Memory B cell (primary cell): ENCODE results near the gene CCDC40.
"Not testable (repeated sequence)": the region's sequence is repeated elsewhere in the genome, so short reads cannot be mapped to it uniquely, and the experiment has no call there.

Experiments used
- ATAC-seq: fragments of 150-1000 bp; cut with Tn5 transposase; 2 replicates; pipeline ENCODE4 v1.10.0; 2021; ENCODE audit warnings: low read depth, mild to moderate bottlenecking, moderate library complexity
- DNase-seq, 2 donors: peaks; one replicate each; pipeline ENCODE4 v3.0.0; 2022; ENCODE audit warnings: low spot score in 2 of 2
- H3K27ac Mint-ChIP-seq: one replicate; pipeline ENCODE4 v1.8.0; 2022; ENCODE audit warnings: mild to moderate bottlenecking, moderate library complexity, mixed read lengths
- H3K27me3 Mint-ChIP-seq: one replicate; pipeline ENCODE4 v1.8.0; 2022; ENCODE audit warnings: mixed read lengths
- H3K36me3 Mint-ChIP-seq: one replicate; pipeline ENCODE4 v1.8.0; 2022; ENCODE audit warnings: mild to moderate bottlenecking, mixed read lengths
- H3K4me1 Mint-ChIP-seq: one replicate; pipeline ENCODE4 v1.8.0; 2022; ENCODE audit warnings: mixed read lengths
- H3K4me3 Mint-ChIP-seq: one replicate; pipeline ENCODE4 v1.8.0; 2022; ENCODE audit warnings: mild to moderate bottlenecking, moderate library complexity, mixed read lengths
- H3K9me3 Mint-ChIP-seq: one replicate; pipeline ENCODE4 v1.8.0; 2022; ENCODE audit warnings: mixed read lengths

CCDC40 gene

GRCh38 chr17:80034791-80035686 is 1.4 kb upstream of the CCDC40 start:
- H3K27ac Mint-ChIP-seq = peak overlapping the region; percentile 86
- H3K9me3 Mint-ChIP-seq = no peaks in the 10 kb centered on the region
- peak overlapping the region; percentile 78 for H3K4me3 Mint-ChIP-seq
- no peaks in the 10 kb centered on the region for H3K36me3 Mint-ChIP-seq
- H3K27me3 Mint-ChIP-seq = no peaks in the 10 kb centered on the region
- DNase-seq (peak; percentile 52 to 73), ATAC-seq (peak; percentile 58)
- peaks cover 9% of the 10 kb centered on the region for H3K4me1 Mint-ChIP-seq

DNA sequence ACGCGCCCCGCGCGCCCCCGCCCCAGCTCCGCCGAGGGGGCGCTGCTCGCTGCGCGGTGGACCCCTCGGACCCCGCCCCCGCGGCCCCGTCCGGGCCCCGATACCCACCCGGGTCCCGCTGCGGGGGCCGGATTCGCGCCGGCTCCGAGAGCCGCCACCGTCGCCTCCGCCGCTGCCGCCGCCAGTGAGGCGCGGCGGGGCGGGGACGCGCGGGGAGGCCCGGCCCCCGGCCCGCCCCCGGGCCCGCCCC is 830 bp upstream of the CCDC40 start, which contains the start of gene TBC1D16:
Gene TBC1D16, minus strand, starts transcription at position 186 of the 250 bp plus-strand sequence. CDS start 22,325 bp downstream, outside the sequence.
- no peak for DNase-seq
- Mint-ChIP-seq H3K9me3 (no peaks in the 10 kb centered on the region), H3K4me1 (peaks cover 9% of the 10 kb centered on the region), H3K4me3 (peak within 1 kb of the TSS; percentile 90), H3K27me3 (no peaks in the 10 kb centered on the region), H3K27ac (peak within 1 kb of the TSS; percentile 97), H3K36me3 (no peaks in the 10 kb centered on the region)
- ATAC-seq = no peak

DNA sequence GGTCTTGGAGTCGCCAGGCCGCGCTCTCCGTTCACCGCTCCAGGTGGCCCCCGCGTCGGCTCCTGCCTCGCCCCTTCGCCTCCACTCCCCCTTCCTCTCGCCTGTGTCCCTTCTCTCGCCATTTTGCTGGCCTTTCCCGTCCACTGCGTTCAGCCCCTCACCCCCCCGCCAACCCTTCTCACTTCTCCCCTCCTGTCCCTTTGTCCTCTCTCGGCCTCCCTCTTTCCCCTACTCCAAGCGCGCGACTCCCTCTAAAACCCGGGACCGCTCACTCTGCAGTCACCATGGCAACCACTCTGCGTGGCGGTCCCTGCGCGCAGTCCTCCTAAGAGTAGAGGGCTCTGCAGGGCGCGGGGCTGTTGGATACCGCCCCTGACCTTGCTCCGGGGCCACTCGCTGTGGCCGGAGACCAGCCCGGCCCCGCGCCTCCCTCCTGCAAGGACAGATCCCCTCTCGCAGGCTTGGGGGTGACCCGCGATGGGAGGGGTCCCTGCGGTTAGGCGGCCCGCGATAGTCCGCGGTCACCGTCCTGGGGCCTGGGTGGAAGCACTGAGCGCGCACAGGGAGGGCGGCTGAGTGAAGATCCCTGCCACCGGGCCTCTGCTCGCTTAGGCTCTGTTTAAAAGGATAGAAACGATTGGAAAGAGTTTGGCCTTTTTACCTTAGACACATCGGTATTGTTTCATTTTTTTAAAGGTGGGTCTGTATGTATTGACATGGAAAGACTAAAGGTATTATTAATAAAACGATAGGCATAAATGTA is 454 bp downstream of the CCDC40 start:
- H3K36me3 Mint-ChIP-seq = no peaks in the 10 kb centered on the region
- H3K4me1 Mint-ChIP-seq = peaks cover 9% of the 10 kb centered on the region
- DNase-seq = peak in 1 of 2 donors; percentile 16
- peak overlapping the region; percentile 90 for H3K4me3 Mint-ChIP-seq
- no peaks in the 10 kb centered on the region for H3K9me3 Mint-ChIP-seq
- ATAC-seq = no peak
- peak overlapping the region; percentile 97 for H3K27ac Mint-ChIP-seq
- no peaks in the 10 kb centered on the region for H3K27me3 Mint-ChIP-seq

DNA sequence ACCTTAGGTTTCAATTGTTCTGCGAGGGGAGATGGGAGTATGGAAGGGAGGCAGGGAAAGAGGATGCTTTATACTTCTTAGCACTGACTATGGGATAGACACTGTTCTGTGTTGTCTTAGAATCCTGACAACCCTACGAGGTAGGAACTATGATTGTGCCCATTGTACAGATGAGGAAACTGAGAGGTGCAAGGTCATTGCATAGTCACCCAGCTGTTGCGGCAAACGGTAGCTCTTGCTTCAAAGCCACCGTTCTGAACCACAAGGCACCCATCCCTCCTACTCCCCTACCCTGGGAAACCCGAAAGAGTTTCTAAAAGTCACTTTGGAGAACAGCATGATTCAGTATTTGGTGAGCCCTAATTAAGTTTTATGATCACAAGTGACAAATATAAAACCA is 7.5 kb downstream of the CCDC40 start:
- Mint-ChIP-seq H3K27ac (no peak overlapping the region), H3K9me3 (no peaks in the 10 kb centered on the region), H3K36me3 (no peaks in the 10 kb centered on the region), H3K27me3 (peaks cover 7% of the 10 kb centered on the region), H3K4me3 (no peak overlapping the region), H3K4me1 (no peaks in the 10 kb centered on the region)
- no peak for DNase-seq
- no peak for ATAC-seq

- H3K4me1 Mint-ChIP-seq = no peaks in the 10 kb centered on the region
- H3K27ac Mint-ChIP-seq = no peak overlapping the region
- H3K36me3 Mint-ChIP-seq = no peaks in the 10 kb centered on the region
- DNase-seq (no peak), ATAC-seq (no peak)
- H3K4me3 Mint-ChIP-seq = no peak overlapping the region
- no peaks in the 10 kb centered on the region for H3K9me3 Mint-ChIP-seq
- H3K27me3 Mint-ChIP-seq = peaks cover 10% of the 10 kb centered on the region
These were observed 9.3 kb downstream of the CCDC40 start for GRCh38 chr17:80045703-80046102.

DNA sequence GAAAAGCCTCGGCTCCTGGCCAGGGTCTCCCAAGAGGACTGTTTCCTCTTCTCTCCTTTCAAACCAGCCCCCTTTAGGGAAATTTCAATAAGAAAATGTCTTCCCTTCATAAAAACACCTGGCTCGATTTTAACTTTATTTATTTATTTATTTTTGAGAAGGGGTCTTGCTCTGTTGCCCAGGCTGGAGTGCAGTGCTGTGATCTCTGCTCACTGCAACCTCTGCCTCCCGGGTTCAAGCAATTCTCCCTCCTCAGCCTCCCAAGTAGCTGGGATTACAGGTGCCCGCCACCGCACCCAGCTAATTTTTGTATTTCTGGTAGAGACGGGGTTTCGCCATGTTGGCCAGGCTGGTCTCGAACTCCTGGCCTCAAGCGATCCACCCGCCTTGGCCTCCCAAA is 10.3 kb downstream of the CCDC40 start:
- H3K27me3 Mint-ChIP-seq = peaks cover 10% of the 10 kb centered on the region
- H3K27ac Mint-ChIP-seq, H3K4me3 Mint-ChIP-seq, DNase-seq, H3K9me3 Mint-ChIP-seq, ATAC-seq, H3K4me1 Mint-ChIP-seq, H3K36me3 Mint-ChIP-seq: not testable (repeated sequence)

DNA sequence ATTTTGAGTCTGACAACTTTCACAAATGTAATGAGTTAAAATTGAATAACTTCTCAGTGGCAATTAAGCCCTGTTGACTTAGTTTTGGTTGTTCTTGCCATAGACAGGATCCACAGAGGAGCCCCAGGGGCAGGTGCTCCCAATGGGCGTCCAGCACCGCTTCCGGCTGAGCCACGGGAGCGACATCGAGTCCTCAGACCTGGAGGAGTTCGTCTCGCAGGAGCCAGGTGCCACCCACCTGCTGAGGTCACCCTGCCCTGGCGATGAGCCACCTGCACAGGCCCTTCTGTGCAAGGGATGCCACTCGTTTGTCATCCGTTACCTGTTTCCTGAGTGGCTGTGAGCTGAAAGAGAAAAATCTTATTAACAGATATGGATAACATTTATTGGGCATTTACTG is 10.7 kb downstream of the CCDC40 start:
- DNase-seq (no peak), ATAC-seq (no peak)
- no peak overlapping the region for H3K27ac Mint-ChIP-seq
- H3K9me3 Mint-ChIP-seq = no peaks in the 10 kb centered on the region
- no peak overlapping the region for H3K4me3 Mint-ChIP-seq
- no peaks in the 10 kb centered on the region for H3K36me3 Mint-ChIP-seq
- H3K27me3 Mint-ChIP-seq = peaks cover 10% of the 10 kb centered on the region
- no peaks in the 10 kb centered on the region for H3K4me1 Mint-ChIP-seq

DNA sequence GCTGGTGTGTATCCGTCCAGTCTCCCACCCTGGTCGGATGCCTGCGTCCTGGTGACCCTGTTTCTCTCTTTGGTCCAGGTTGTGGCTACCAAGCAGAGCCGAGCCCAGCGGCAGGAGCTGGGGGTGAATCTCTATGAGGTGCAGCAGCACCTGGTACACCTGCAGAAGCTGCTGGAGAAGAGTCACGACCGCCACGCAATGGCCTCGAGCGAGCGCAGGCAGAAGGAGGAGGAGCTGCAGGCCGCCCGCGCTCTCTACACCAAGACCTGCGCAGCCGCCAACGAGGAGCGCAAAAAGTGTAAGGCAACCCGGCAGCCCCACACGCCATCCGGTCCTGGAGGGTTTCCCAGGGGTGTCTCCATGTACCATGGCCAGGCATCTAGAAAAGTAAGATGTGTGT is 13.5 kb downstream of the CCDC40 start:
- Mint-ChIP-seq H3K36me3 (no peaks in the 10 kb centered on the region), H3K4me1 (no peaks in the 10 kb centered on the region), H3K27me3 (peaks cover 10% of the 10 kb centered on the region), H3K27ac (no peak overlapping the region), H3K9me3 (no peaks in the 10 kb centered on the region), H3K4me3 (no peak overlapping the region)
- DNase-seq = no peak
- ATAC-seq = no peak

DNA sequence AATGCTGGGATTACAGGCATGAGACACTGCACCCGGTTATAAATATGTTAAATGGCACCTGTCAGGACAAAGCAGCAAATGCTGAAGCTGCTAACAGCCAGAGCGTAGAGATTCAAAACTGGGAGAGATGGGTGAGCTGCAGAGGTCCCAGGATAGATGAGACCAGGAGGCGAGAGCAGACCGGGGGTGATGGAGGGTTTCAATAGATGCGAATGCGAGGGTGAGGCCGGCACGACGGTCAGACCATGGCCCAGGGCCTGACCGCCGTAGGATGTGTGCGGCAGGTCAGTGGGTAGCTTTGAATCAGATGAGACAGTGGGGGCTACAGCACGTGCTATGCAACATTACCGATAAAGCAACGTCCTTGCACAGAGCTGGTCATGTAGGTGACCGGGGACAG is 14.3 kb downstream of the CCDC40 start:
- DNase-seq (no peak), ATAC-seq (no peak)
- no peak overlapping the region for H3K4me3 Mint-ChIP-seq

GRCh38 chr17:80051681-80052080 is 15.2 kb downstream of the CCDC40 start:
- H3K9me3 Mint-ChIP-seq = no peaks in the 10 kb centered on the region
- H3K27ac Mint-ChIP-seq = no peak overlapping the region
- ATAC-seq (no peak), DNase-seq (no peak)
- H3K27me3 Mint-ChIP-seq = peaks cover 10% of the 10 kb centered on the region
- H3K4me1 Mint-ChIP-seq = no peaks in the 10 kb centered on the region
- H3K36me3 Mint-ChIP-seq = no peaks in the 10 kb centered on the region
- H3K4me3 Mint-ChIP-seq = no peak overlapping the region

More for the DNA sequence above, 14.3 kb downstream of the CCDC40 start:
- no peaks in the 10 kb centered on the region for H3K36me3 Mint-ChIP-seq
- no peak overlapping the region for H3K27ac Mint-ChIP-seq
- no peaks in the 10 kb centered on the region for H3K4me1 Mint-ChIP-seq
- peaks cover 10% of the 10 kb centered on the region for H3K27me3 Mint-ChIP-seq
- no peaks in the 10 kb centered on the region for H3K9me3 Mint-ChIP-seq

GRCh38 chr17:80053102-80053501 is 16.7 kb downstream of the CCDC40 start:
- ATAC-seq = no peak
- DNase-seq = no peak

DNA sequence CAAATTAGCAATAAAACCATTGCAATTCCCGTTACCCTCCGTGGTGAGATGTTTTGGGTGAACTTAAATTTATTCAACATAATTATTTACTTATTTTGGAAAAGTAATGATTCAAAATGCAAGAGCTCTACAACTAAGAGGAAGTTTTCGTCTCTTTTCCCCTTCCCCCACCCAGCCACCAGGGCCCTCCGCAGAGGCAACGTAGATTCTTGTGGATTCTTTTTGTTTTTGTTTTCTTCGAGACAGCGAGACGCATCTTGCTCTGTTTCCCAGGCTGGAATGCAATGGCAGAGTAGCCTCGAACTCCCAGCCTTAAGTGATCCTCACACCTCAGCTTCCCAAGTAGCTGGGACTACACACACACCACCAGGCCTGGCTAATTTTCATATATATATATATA is 19.2 kb downstream of the CCDC40 start:
- Mint-ChIP-seq H3K27ac (no peak overlapping the region), H3K36me3 (no peaks in the 10 kb centered on the region), H3K4me1 (no peaks in the 10 kb centered on the region), H3K4me3 (no peak overlapping the region), H3K9me3 (no peaks in the 10 kb centered on the region), H3K27me3 (peaks cover 3% of the 10 kb centered on the region)
- DNase-seq (no peak), ATAC-seq (no peak)

More at GRCh38 chr17:80053102-80053501, 16.7 kb downstream of the CCDC40 start:
- H3K27ac Mint-ChIP-seq = no peak overlapping the region
- peaks cover 10% of the 10 kb centered on the region for H3K27me3 Mint-ChIP-seq
- no peaks in the 10 kb centered on the region for H3K4me1 Mint-ChIP-seq
- H3K9me3 Mint-ChIP-seq = no peaks in the 10 kb centered on the region
- H3K36me3 Mint-ChIP-seq = no peaks in the 10 kb centered on the region
- no peak overlapping the region for H3K4me3 Mint-ChIP-seq

- Mint-ChIP-seq H3K4me3 (no peak overlapping the region), H3K4me1 (no peaks in the 10 kb centered on the region), H3K9me3 (no peaks in the 10 kb centered on the region), H3K27me3 (peaks cover 2% of the 10 kb centered on the region), H3K36me3 (no peaks in the 10 kb centered on the region), H3K27ac (no peak overlapping the region)
- ATAC-seq (no peak), DNase-seq (no peak)
These were observed 22.0 kb downstream of the CCDC40 start for GRCh38 chr17:80058311-80058955.

GRCh38 chr17:80060644-80061043 is 24.2 kb downstream of the CCDC40 start:
- H3K9me3 Mint-ChIP-seq = no peaks in the 10 kb centered on the region
- no peak overlapping the region for H3K4me3 Mint-ChIP-seq
- no peaks in the 10 kb centered on the region for H3K4me1 Mint-ChIP-seq
- no peak for ATAC-seq
- DNase-seq = no peak
- H3K36me3 Mint-ChIP-seq = no peaks in the 10 kb centered on the region
- peaks cover 9% of the 10 kb centered on the region for H3K27me3 Mint-ChIP-seq
- no peak overlapping the region for H3K27ac Mint-ChIP-seq
